GM12872 (cell line): ENCODE results near the gene RNF187.

Experiments
- TF ChIP-seq, protein P1 (sequence below): IDR thresholded peaks from 3 replicates; pipeline ENCODE4 v1.5.1; 2011; ENCODE audit warnings: low read depth, mild to moderate bottlenecking, low read length, moderate library complexity; ENCODE audit not compliant: insufficient read depth

Gene RNF187

DNA sequence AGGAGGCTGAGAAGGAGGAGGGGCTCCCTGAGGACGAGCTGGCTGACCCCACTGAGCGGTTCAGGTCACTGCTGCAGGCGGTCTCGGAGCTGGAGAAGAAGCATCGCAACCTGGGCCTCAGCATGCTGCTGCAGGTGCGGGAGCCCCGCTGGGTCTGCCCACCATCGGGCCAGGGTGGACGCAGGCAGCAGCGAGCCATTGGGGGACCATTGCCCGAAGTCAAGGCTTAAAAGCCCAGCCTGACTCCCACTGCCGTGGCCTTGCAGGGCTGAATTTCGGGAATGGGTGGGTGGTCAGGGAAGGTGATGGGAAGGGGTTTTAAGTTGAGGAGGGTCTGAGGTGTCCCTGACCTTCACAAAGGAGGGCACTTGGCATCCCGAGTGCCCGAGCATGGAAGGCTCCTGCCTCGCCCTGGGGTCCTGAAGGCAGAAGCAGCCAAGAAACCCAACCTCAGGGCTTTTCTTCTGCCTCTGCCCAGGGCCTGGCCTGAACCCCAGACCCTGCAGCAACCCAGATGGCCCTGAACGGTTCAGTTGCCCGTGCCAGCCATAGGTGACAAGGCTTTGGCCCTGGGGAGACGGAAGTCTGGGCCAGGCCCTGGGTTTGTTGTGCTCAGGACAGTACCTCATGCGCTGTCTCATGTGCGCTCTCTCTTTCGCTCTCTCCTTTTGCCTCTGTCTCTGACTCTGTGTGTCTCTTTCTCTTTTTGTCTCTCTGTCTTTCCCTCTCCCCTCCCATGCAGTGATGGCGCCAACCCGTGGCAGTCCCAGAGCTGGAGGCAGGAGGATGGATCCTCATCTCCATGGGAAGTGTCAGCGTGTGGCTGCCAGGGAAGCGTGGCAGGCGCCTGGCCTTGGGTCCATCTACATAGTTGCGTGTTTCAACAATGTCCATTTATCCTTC, 6.2 kb downstream of the RNF187 start:
- TF ChIP-seq, protein P1, sequence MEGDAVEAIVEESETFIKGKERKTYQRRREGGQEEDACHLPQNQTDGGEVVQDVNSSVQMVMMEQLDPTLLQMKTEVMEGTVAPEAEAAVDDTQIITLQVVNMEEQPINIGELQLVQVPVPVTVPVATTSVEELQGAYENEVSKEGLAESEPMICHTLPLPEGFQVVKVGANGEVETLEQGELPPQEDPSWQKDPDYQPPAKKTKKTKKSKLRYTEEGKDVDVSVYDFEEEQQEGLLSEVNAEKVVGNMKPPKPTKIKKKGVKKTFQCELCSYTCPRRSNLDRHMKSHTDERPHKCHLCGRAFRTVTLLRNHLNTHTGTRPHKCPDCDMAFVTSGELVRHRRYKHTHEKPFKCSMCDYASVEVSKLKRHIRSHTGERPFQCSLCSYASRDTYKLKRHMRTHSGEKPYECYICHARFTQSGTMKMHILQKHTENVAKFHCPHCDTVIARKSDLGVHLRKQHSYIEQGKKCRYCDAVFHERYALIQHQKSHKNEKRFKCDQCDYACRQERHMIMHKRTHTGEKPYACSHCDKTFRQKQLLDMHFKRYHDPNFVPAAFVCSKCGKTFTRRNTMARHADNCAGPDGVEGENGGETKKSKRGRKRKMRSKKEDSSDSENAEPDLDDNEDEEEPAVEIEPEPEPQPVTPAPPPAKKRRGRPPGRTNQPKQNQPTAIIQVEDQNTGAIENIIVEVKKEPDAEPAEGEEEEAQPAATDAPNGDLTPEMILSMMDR, result no peak

DNA sequence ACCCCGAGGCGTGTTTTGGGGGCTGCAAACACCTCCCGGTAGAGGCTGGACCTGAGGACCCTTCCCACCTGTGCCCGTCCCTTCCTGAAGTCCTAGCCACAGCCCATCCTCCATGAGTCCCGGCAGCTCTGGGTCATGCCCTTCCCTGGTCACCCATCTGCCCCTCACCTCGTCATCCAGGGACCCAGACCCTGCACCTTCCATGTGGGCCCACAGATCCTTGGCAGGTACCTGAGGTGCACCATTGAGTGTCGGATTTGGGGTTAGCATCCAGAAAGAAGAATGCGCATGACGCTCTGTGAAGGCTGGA, 6.8 kb downstream of the RNF187 start:
- TF ChIP-seq, protein P1, result no peak

DNA sequence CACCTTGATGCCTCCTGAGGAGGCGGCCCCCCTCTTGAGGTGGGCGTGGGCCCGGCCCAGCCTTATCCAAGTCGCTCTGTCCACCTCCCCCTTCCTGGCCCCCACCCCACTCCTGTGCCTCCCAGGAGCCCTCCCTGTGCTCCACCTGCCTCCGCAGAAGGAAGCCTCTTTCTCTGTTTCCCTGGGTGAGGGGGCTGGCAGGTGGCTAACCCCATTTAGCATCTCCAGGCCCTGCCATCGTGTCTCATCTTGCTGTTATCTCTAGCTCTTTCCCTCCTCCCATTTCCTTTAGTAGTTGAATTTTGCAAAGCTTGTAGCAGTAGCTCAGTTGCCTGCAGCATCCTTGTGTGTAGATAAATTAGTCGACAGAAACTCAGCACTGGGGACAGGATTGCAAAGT, 7.2 kb downstream of the RNF187 start:
- TF ChIP-seq, protein P1, result no peak

DNA sequence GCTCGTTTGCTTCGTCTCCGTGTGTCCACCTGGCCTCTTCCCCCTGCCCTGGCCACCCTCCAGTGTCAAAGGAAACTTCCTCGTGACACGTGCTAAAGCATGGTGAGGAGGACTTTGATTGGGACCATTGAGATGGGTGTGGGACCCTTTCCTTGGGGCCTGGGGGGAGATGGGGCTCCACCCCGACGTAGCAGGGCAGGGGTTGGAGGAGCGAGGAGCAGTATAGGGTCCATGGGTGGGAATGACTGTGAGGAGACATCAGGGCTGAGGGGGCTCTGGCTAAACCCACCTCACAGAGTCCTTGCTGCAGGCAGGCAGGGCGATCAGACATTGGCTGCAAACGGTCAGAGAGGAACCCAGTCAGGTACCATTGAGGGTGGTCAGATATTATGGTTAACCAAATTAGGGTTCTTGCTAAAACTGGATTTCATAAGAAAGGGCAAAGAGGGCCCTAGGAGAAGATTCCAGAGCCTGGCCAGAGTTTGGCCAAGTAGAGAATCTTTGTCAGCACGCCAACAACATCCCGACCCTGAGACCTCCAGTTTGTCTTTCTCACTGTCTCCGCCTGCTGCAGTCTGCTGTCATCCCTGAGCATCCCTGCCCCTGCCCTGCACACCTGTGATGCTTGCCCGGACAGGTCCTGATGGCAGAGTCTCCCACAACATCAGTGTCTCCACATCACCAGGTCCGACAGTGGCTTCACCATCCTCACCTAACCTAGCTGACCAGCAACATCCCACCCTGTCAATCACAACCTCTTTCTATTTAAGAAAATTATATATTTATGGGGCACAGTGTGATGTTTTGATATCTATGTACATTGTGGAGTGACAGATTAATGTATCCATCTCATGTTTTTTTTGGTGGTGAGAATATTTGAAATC, 8.0 kb downstream of the RNF187 start:
- TF ChIP-seq, protein P1, result no peak

DNA sequence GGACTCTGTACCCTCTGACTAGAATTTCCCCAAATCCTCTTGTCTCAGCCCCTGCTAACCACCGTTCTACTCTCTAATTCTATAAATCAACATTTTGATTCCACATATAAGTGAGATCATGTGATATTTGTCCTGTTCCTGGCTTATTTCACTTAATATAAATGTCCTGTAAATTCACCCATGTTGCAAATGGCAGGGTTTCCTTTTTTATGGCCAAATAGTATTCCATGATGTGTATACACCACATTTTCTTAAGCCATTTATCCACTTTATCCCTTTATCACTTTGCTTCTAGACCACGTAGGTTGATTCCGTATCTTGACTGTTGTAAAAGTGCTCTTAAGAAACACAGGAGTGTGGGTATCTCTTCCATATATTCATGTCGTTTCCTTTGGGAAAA, 8.9 kb downstream of the RNF187 start:
- TF ChIP-seq, protein P1, result no peak

DNA sequence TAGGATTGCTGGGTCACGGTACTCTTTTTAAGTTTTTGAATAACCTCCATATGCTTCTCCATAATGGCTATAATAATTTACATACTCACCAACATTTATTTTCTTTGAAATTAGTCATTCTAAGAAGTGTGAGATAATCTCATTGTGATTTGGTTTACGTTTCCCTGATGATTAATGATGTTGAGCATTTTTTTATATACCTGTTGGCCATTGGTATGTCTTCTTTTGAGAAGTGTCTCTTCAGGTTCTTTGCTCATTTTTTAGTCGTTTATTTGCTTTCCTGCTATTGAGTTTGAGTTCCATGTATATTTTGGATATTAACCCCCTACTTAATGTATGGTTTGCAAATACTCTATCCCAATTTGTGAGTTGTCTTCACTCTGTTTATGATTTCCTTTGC, 9.3 kb downstream of the RNF187 start:
- TF ChIP-seq, protein P1, result no peak

DNA sequence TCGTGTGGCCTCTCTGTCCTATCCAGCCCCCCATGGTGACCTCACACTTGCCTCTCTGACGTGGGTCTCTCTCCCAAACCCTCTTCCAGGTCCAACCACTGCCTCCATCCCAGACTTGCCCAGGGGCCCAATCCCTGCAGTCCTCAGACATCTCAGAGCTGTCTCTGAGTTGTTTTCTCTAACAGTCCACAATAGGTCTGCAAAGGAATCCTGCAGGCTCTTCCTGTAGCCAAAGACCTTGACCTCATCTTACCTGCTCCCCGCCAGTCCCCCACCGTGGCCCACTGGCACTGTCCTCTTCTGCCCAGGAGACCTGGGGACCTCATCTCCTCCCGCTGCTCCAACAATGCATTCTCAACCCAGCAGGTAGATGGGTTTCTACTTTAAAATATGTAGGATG, 10.0 kb downstream of the RNF187 start:
- TF ChIP-seq, protein P1, result no peak
